ENCODE measurements around the gene NEU2.

The NEU2 gene

DNA sequence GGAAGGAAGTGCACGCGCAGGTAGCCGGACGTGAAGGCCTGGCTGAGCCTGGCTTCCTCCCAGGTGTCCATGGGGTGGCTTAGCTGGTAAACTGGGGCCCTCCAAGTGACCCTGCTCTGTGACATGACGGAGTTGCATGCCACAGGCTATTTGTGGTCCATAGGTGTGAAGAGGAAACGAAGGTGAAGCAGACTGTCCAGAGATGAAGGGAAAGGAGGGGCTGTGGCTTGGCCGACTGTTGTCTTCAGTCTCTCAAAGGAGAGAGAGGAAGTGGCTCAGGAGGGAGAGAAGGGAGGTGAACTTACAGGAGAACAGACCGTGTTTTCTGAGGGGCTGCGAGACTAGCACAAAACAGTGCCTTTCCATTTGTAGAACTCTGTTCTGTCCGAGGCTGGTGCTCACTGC is 47.0 kb downstream of the NEU2 start:
- DNase-seq = peak; percentile 64
- Mint-ChIP-seq H3K27ac (peak overlapping the region; percentile 92), H3K36me3 (peaks cover 61% of the 10 kb centered on the region), H3K4me1 (peaks cover 69% of the 10 kb centered on the region), H3K9me3 (no peaks in the 10 kb centered on the region), H3K4me3 (peak overlapping the region; percentile 61), H3K27me3 (no peaks in the 10 kb centered on the region)
- CTCF ChIA-PET = interaction anchor here (1.2 to 7.9 kb wide), 2 partner anchors 19 to 59 kb away, joined by 3 to 55 read pairs; partner anchors contain the start of gene INPP5D

- H3K36me3 Mint-ChIP-seq = peaks cover 66% of the 10 kb centered on the region
- no peaks in the 10 kb centered on the region for H3K27me3 Mint-ChIP-seq
- no peaks in the 10 kb centered on the region for H3K9me3 Mint-ChIP-seq
- peak overlapping the region; percentile 92 for H3K27ac Mint-ChIP-seq
- peaks cover 76% of the 10 kb centered on the region for H3K4me1 Mint-ChIP-seq
- peak overlapping the region; percentile 55 for H3K4me3 Mint-ChIP-seq
- CTCF ChIA-PET = interaction anchor here (1.2 to 7.9 kb wide), 2 partner anchors 19 to 58 kb away, joined by 3 to 55 read pairs; partner anchors contain the start of gene INPP5D
- peak; percentile 51 for DNase-seq
Observed at GRCh38 chr2:233079953-233080835, 47.7 kb downstream of the NEU2 start.

DNA sequence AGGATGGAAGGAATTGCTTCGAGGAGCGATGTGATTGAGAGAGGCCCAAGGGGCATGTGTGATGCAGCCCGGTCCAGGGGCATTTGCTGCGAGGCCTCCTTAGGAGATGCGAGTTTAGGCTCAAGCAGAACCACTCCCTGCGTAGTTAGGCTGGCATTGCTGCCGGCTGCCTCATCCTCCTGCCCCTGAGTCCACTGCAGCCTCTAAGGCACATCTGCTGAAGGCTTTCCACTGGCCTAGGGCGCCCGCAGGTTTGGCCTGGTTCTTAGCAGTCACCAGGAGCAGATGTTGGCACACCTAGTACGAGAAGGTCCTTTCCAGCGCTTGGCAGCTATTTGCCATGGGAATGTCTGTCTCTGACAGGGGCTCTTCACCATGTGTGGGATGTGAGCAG is 48.4 kb downstream of the NEU2 start:
- Mint-ChIP-seq H3K27ac (peak overlapping the region; percentile 92), H3K9me3 (no peaks in the 10 kb centered on the region), H3K27me3 (no peaks in the 10 kb centered on the region), H3K4me1 (peaks cover 82% of the 10 kb centered on the region), H3K36me3 (peaks cover 72% of the 10 kb centered on the region), H3K4me3 (peak overlapping the region; percentile 58)
- CTCF ChIA-PET = interaction anchor here (1.2 to 7.9 kb wide), 2 partner anchors 20 to 58 kb away, joined by 3 to 55 read pairs; partner anchors contain the start of gene INPP5D
- no peak for DNase-seq

DNA sequence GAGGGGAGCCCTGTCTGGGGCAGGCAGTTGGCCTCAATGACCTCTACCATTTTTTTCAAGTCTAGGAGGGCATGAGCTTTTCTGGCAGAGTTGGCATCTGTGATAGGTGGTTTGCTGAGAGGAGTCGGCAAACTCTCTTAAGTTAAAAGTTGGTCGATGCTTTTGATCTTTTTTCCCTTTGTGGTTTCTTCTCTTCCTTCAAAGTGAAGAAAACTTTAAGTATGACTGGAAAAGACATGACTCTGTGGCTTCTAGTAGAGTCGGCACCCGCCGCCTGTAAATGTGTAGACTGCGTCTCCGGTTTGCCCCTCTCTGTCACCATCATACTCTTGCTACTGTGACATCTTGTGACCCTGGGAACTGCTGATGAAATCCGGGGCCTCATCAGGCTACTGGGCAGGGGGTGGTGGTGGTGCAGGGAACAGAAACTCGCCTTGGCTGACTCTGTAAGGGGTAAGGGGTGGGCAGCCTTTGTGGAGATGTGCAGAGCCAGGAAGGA is 48.8 kb downstream of the NEU2 start:
- peak; percentile 77 for DNase-seq
- no peaks in the 10 kb centered on the region for H3K27me3 Mint-ChIP-seq
- CTCF ChIA-PET = interaction anchor here (3.0 to 7.9 kb wide), 2 partner anchors 21 to 27 kb away, joined by 19 to 55 read pairs; partner anchors contain the start of gene INPP5D
- peaks cover 87% of the 10 kb centered on the region for H3K4me1 Mint-ChIP-seq
- no peaks in the 10 kb centered on the region for H3K9me3 Mint-ChIP-seq
- H3K27ac Mint-ChIP-seq = peak overlapping the region; percentile 92
- peaks cover 75% of the 10 kb centered on the region for H3K36me3 Mint-ChIP-seq
- H3K4me3 Mint-ChIP-seq = peak overlapping the region; percentile 58

- peak overlapping the region; percentile 58 for H3K4me3 Mint-ChIP-seq
- peaks cover 78% of the 10 kb centered on the region for H3K36me3 Mint-ChIP-seq
- no peaks in the 10 kb centered on the region for H3K27me3 Mint-ChIP-seq
- no peaks in the 10 kb centered on the region for H3K9me3 Mint-ChIP-seq
- peak overlapping the region; percentile 92 for H3K27ac Mint-ChIP-seq
- CTCF ChIA-PET = interaction anchor here (3.0 to 7.9 kb wide), 2 partner anchors 21 to 28 kb away, joined by 19 to 55 read pairs; partner anchors contain the start of gene INPP5D
- DNase-seq = no peak
- peaks cover 92% of the 10 kb centered on the region for H3K4me1 Mint-ChIP-seq
Observed at GRCh38 chr2:233081731-233082221, 49.3 kb downstream of the NEU2 start.

- DNase-seq = peak; percentile 23
- CTCF ChIA-PET = interaction anchor here (1.1 to 7.9 kb wide), 3 partner anchors 19 to 28 kb away, joined by 3 to 55 read pairs (median 19); partner anchors contain the start of gene INPP5D
- H3K27ac Mint-ChIP-seq = peak overlapping the region; percentile 92
- no peaks in the 10 kb centered on the region for H3K9me3 Mint-ChIP-seq
- peak overlapping the region; percentile 69 for H3K4me3 Mint-ChIP-seq
- H3K4me1 Mint-ChIP-seq = peaks cover 95% of the 10 kb centered on the region
- H3K27me3 Mint-ChIP-seq = no peaks in the 10 kb centered on the region
- H3K36me3 Mint-ChIP-seq = peaks cover 77% of the 10 kb centered on the region
Observed at GRCh38 chr2:233082222-233082930, 49.9 kb downstream of the NEU2 start.

- peaks cover 80% of the 10 kb centered on the region for H3K36me3 Mint-ChIP-seq
- H3K27me3 Mint-ChIP-seq = no peaks in the 10 kb centered on the region
- H3K27ac Mint-ChIP-seq = peak overlapping the region; percentile 92
- H3K9me3 Mint-ChIP-seq = no peaks in the 10 kb centered on the region
- CTCF ChIA-PET = interaction anchor here (1.0 to 7.9 kb wide), 5 partner anchors 9 to 168 kb away, joined by 3 to 55 read pairs (median 3); partner anchors contain the start of gene INPP5D
- DNase-seq = no peak
- peak overlapping the region; percentile 69 for H3K4me3 Mint-ChIP-seq
- peaks cover 93% of the 10 kb centered on the region for H3K4me1 Mint-ChIP-seq
Observed at GRCh38 chr2:233082931-233083755, 50.7 kb downstream of the NEU2 start.

DNA sequence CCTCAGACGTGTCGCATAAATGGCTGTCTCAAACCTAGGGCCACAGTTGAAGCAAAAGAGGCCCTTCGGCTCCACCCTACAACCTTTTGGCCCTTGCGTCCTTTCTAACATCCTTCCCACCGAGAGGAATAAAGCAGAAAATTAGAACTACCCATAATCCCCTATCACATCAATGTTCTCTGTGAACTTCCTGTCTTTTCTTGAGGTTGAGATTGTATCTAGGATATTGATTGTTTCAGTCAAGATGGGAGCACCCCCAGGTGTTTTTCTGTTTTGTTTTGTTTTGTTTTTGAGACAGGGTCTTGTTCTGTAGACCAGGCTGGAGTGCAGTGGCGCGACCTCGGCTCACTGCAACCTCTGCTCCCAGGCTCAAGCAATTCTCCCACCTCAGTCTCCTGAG is 51.3 kb downstream of the NEU2 start:
- Mint-ChIP-seq H3K27ac (peak overlapping the region; percentile 92), H3K4me1 (peaks cover 88% of the 10 kb centered on the region)

GRCh38 chr2:233084488-233084887 is 52.0 kb downstream of the NEU2 start:
- Mint-ChIP-seq H3K36me3 (peaks cover 82% of the 10 kb centered on the region), H3K27ac (peak overlapping the region; percentile 92), H3K27me3 (no peaks in the 10 kb centered on the region), H3K9me3 (no peaks in the 10 kb centered on the region), H3K4me1 (peaks cover 81% of the 10 kb centered on the region), H3K4me3 (peak overlapping the region; percentile 69)
- CTCF ChIA-PET = interaction anchor here (3.0 to 7.9 kb wide), 2 partner anchors 24 to 30 kb away, joined by 19 to 55 read pairs; partner anchors contain the start of gene INPP5D
- DNase-seq = peak; percentile 71

More for the DNA sequence above, 51.3 kb downstream of the NEU2 start:
- Mint-ChIP-seq H3K4me3 (peak overlapping the region; percentile 69), H3K27me3 (no peaks in the 10 kb centered on the region), H3K9me3 (no peaks in the 10 kb centered on the region), H3K36me3 (peaks cover 85% of the 10 kb centered on the region)
- CTCF ChIA-PET = interaction anchor here (1.0 to 7.9 kb wide), 5 partner anchors 10 to 167 kb away, joined by 3 to 55 read pairs (median 3); partner anchors contain the start of gene INPP5D
- no peak for DNase-seq

All from activated naive CD4-positive, alpha-beta T cell treated with anti-CD3 and anti-CD28 coated beads, Interleukin-2, amount 10 ng/mL, durations not matched to agents 7 days and 5 days (primary cell).